DND-41 (cell line): ENCODE results near the gene CD82.

ENCODE experiments used
- EZH2 ChIP-seq: IDR thresholded peaks from 3 replicates; pipeline ENCODE4 v1.6.1; 2012; ENCODE audit warnings: borderline replicate concordance, low read depth, mild to moderate bottlenecking, moderate library complexity, low read length, inconsistent platforms; ENCODE audit not compliant: severe bottlenecking
- TF ChIP-seq, protein P1 (sequence below): IDR thresholded peaks from 2 replicates; pipeline ENCODE4 v1.5.1; 2012; ENCODE audit warnings: borderline replicate concordance, low read length, moderate library complexity, mild to moderate bottlenecking; ENCODE audit not compliant: poor library complexity, severe bottlenecking; ENCODE audit errors: extremely low read depth

DNA sequence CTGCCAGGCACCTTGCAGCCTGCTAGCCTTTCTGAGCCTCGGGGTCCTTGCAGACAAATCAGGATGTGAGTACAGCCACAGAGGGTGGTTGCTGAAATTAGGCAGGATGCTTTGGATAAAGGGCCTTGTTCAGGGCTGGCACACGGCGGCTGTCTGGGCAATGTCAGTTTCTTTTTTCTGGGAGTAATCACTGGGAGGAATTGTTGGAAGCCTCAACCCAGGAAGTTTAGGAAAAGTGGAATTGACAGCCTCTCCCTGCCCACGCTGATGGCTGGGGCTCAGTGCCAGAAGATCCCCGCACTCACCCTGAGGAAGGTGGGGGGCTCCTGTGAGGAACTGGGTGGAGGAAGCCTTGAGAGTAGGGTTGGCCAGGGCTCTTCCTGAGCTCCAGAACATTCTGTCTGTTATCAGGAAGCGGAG is 37.4 kb downstream of the CD82 start:
- TF ChIP-seq, protein P1, sequence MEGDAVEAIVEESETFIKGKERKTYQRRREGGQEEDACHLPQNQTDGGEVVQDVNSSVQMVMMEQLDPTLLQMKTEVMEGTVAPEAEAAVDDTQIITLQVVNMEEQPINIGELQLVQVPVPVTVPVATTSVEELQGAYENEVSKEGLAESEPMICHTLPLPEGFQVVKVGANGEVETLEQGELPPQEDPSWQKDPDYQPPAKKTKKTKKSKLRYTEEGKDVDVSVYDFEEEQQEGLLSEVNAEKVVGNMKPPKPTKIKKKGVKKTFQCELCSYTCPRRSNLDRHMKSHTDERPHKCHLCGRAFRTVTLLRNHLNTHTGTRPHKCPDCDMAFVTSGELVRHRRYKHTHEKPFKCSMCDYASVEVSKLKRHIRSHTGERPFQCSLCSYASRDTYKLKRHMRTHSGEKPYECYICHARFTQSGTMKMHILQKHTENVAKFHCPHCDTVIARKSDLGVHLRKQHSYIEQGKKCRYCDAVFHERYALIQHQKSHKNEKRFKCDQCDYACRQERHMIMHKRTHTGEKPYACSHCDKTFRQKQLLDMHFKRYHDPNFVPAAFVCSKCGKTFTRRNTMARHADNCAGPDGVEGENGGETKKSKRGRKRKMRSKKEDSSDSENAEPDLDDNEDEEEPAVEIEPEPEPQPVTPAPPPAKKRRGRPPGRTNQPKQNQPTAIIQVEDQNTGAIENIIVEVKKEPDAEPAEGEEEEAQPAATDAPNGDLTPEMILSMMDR: no peak
- no peak for TF ChIP-seq EZH2
